Measurements from ENCODE around the gene ERG28. TPM values are rescaled to one million over a fixed set of nuclear protein-coding genes. Genes with fewer than 3 reads are reported as not detected.
"Not testable (repeated sequence)": the region's sequence is repeated elsewhere in the genome, so short reads cannot be mapped to it uniquely, and the experiment has no call there.

ERG28 gene
- polyA plus RNA-seq (2012; ENCODE audit: missing spikeins) = 24.3 TPM

- FAIRE-seq (peak; percentile 95), DNase-seq (ENCODE audit: insufficient read length) (peak; percentile 94)
- TF ChIP-seq POLR2A (IDR thresholded peaks at IDR 0.05; ENCODE audit: low read depth, low read length) = peak; percentile 70
- no peak for TF ChIP-seq POLR2AphosphoS5 (IDR thresholded peaks at IDR 0.05; ENCODE audit: low read depth, low read length)
- no peak for TF ChIP-seq TAF1 (IDR thresholded peaks at IDR 0.05; ENCODE audit: borderline replicate concordance, low read depth, low read length)
Observed at GRCh38 chr14:75660630-75661498, at the start of gene ERG28, which contains the start of gene TTLL5. Gene ERG28 (minus strand): TSS chr14:75660876. CDS start chr14:75657502, 3,374 bp downstream. Gene TTLL5 (plus strand): TSS chr14:75661246. CDS start chr14:75663150, 1,904 bp downstream.

GRCh38 chr14:75709207-75709812, 48.6 kb upstream of the ERG28 start:
- DNase-seq (ENCODE audit: insufficient read length) (no peak), FAIRE-seq (peak; percentile 89)
- TF ChIP-seq POLR2AphosphoS5 (IDR thresholded peaks at IDR 0.05; ENCODE audit: low read depth, low read length) (no peak), TAF1 (IDR thresholded peaks at IDR 0.05; ENCODE audit: borderline replicate concordance, low read depth, low read length) (no peak), POLR2A (IDR thresholded peaks at IDR 0.05; ENCODE audit: low read depth, low read length) (no peak)

GRCh38 chr14:75705014-75705413, 44.3 kb upstream of the ERG28 start:
- no peak for FAIRE-seq
- TF ChIP-seq POLR2AphosphoS5 (IDR thresholded peaks at IDR 0.05; ENCODE audit: low read depth, low read length) = no peak
- TF ChIP-seq TAF1 (IDR thresholded peaks at IDR 0.05; ENCODE audit: borderline replicate concordance, low read depth, low read length) = no peak
- TF ChIP-seq POLR2A (IDR thresholded peaks at IDR 0.05; ENCODE audit: low read depth, low read length) = no peak

GRCh38 chr14:75703467-75703866, 42.8 kb upstream of the ERG28 start:
- FAIRE-seq = no peak
- DNase-seq (ENCODE audit: insufficient read length) = no peak
- TF ChIP-seq TAF1 (IDR thresholded peaks at IDR 0.05; ENCODE audit: borderline replicate concordance, low read depth, low read length) = no peak
- no peak for TF ChIP-seq POLR2AphosphoS5 (IDR thresholded peaks at IDR 0.05; ENCODE audit: low read depth, low read length)
- no peak for TF ChIP-seq POLR2A (IDR thresholded peaks at IDR 0.05; ENCODE audit: low read depth, low read length)

More at GRCh38 chr14:75705014-75705413, 44.3 kb upstream of the ERG28 start:
- no peak for DNase-seq (ENCODE audit: insufficient read length)

- no peak for TF ChIP-seq TAF1 (IDR thresholded peaks at IDR 0.05; ENCODE audit: borderline replicate concordance, low read depth, low read length)
- TF ChIP-seq POLR2AphosphoS5 (IDR thresholded peaks at IDR 0.05; ENCODE audit: low read depth, low read length) = no peak
- no peak for TF ChIP-seq POLR2A (IDR thresholded peaks at IDR 0.05; ENCODE audit: low read depth, low read length)
- FAIRE-seq (no peak), DNase-seq (ENCODE audit: insufficient read length) (no peak)
Observed at GRCh38 chr14:75702616-75703261, 42.1 kb upstream of the ERG28 start.

- no peak for TF ChIP-seq TAF1 (IDR thresholded peaks at IDR 0.05; ENCODE audit: borderline replicate concordance, low read depth, low read length)
- TF ChIP-seq POLR2A (IDR thresholded peaks at IDR 0.05; ENCODE audit: low read depth, low read length) = no peak
- FAIRE-seq (no peak), DNase-seq (ENCODE audit: insufficient read length) (no peak)
Observed at GRCh38 chr14:75702122-75702521, 41.4 kb upstream of the ERG28 start.

- no peak for DNase-seq (ENCODE audit: insufficient read length)
- FAIRE-seq = no peak
- TF ChIP-seq POLR2A (IDR thresholded peaks at IDR 0.05; ENCODE audit: low read depth, low read length) = no peak
- TF ChIP-seq POLR2AphosphoS5 (IDR thresholded peaks at IDR 0.05; ENCODE audit: low read depth, low read length) = no peak
- no peak for TF ChIP-seq TAF1 (IDR thresholded peaks at IDR 0.05; ENCODE audit: borderline replicate concordance, low read depth, low read length)
Observed at GRCh38 chr14:75700295-75700694, 39.6 kb upstream of the ERG28 start.

GRCh38 chr14:75699331-75699730, 38.7 kb upstream of the ERG28 start:
- TF ChIP-seq TAF1 (IDR thresholded peaks at IDR 0.05; ENCODE audit: borderline replicate concordance, low read depth, low read length) (no peak), POLR2AphosphoS5 (IDR thresholded peaks at IDR 0.05; ENCODE audit: low read depth, low read length) (no peak), POLR2A (IDR thresholded peaks at IDR 0.05; ENCODE audit: low read depth, low read length) (no peak)
- DNase-seq (ENCODE audit: insufficient read length) (no peak), FAIRE-seq (no peak)

GRCh38 chr14:75697918-75698317, 37.2 kb upstream of the ERG28 start:
- DNase-seq (ENCODE audit: insufficient read length) (no peak), FAIRE-seq (no peak)
- TF ChIP-seq TAF1 (IDR thresholded peaks at IDR 0.05; ENCODE audit: borderline replicate concordance, low read depth, low read length) (no peak), POLR2AphosphoS5 (IDR thresholded peaks at IDR 0.05; ENCODE audit: low read depth, low read length) (no peak), POLR2A (IDR thresholded peaks at IDR 0.05; ENCODE audit: low read depth, low read length) (no peak)

- TF ChIP-seq TAF1 (IDR thresholded peaks at IDR 0.05; ENCODE audit: borderline replicate concordance, low read depth, low read length) (no peak), POLR2A (IDR thresholded peaks at IDR 0.05; ENCODE audit: low read depth, low read length) (no peak), POLR2AphosphoS5 (IDR thresholded peaks at IDR 0.05; ENCODE audit: low read depth, low read length) (no peak)
- DNase-seq (ENCODE audit: insufficient read length) (no peak), FAIRE-seq (no peak)
Observed at GRCh38 chr14:75697386-75697785, 36.7 kb upstream of the ERG28 start.

- not testable (repeated sequence) for DNase-seq (ENCODE audit: insufficient read length); FAIRE-seq
Observed at GRCh38 chr14:75695025-75695424, 34.3 kb upstream of the ERG28 start.

All from GM12892 (cell line).